Measurements from ENCODE around the gene OR8D4. TPM values are rescaled to one million over a fixed set of nuclear protein-coding genes. Genes with fewer than 3 reads are reported as not detected.

Gene OR8D4
- polyA plus RNA-seq, 1 donor from 2014 or later = not detected

GRCh38 chr11:123945132-123945531, 43.2 kb downstream of the OR8D4 start:
- no peaks in the 10 kb centered on the region for H4K20me1 ChIP-seq (ENCODE audit: insufficient read depth)
- H3K79me2 ChIP-seq (replicated peaks; ENCODE audit: insufficient read depth, low read length) = no peaks in the 10 kb centered on the region
- no peaks in the 10 kb centered on the region for H3F3A ChIP-seq (ENCODE audit: insufficient read depth, low read length, poor library complexity, severe bottlenecking)
- no peaks in the 10 kb centered on the region for H3K36me3 ChIP-seq (ENCODE audit: insufficient read depth, low read length)
- no peak overlapping the region for H2AFZ ChIP-seq (ENCODE audit: low read depth, low read length)
- no peak overlapping the region for H3K27ac ChIP-seq (ENCODE audit: low read length)
- no peak for TF ChIP-seq MXI1 (conservative IDR thresholded peaks at IDR 0.05; ENCODE audit: poor library complexity, severe bottlenecking)
- TF ChIP-seq, protein P1, sequence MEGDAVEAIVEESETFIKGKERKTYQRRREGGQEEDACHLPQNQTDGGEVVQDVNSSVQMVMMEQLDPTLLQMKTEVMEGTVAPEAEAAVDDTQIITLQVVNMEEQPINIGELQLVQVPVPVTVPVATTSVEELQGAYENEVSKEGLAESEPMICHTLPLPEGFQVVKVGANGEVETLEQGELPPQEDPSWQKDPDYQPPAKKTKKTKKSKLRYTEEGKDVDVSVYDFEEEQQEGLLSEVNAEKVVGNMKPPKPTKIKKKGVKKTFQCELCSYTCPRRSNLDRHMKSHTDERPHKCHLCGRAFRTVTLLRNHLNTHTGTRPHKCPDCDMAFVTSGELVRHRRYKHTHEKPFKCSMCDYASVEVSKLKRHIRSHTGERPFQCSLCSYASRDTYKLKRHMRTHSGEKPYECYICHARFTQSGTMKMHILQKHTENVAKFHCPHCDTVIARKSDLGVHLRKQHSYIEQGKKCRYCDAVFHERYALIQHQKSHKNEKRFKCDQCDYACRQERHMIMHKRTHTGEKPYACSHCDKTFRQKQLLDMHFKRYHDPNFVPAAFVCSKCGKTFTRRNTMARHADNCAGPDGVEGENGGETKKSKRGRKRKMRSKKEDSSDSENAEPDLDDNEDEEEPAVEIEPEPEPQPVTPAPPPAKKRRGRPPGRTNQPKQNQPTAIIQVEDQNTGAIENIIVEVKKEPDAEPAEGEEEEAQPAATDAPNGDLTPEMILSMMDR (IDR thresholded peaks at IDR 0.05; ENCODE audit: poor library complexity, severe bottlenecking) = no peak
- no peak overlapping the region for H3K9ac ChIP-seq (ENCODE audit: low read length)
- no peaks in the 10 kb centered on the region for H3K9me2 ChIP-seq (ENCODE audit: insufficient read depth, low read length)
- no peaks in the 10 kb centered on the region for H3K27me3 ChIP-seq (ENCODE audit: insufficient read depth, low read depth, low read length)
- H3K9me3 ChIP-seq (ENCODE audit: low read length) = no peaks in the 10 kb centered on the region
- H3K4me2 ChIP-seq (ENCODE audit: low read length) = no peak overlapping the region
- H3K4me3 ChIP-seq (ENCODE audit: low read length) = no peak overlapping the region

DNA sequence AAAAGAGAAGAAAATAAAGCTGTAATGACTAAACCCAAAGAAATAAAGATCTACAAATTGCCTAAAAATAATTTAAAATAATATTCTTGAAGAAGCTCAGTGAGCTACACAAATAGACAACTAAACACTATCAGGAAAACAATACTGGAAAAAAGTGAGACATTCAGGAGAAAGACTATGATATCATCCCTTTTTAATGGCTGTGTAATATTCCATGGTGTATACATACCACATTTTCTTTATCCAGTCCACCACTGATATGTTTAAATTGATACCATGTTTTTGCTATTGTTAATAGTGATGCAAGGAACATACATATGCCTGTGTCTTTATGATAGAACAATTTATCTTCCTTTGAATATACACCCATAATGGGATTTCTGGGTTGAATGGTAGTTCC, 54.8 kb downstream of the OR8D4 start:
- no peak overlapping the region for H3K4me2 ChIP-seq (ENCODE audit: low read length)
- H3K9ac ChIP-seq (ENCODE audit: low read length) = no peak overlapping the region
- TF ChIP-seq EP300 (conservative IDR thresholded peaks at IDR 0.05; ENCODE audit: poor library complexity, severe bottlenecking) (no peak), TAF1 (IDR thresholded peaks at IDR 0.05; ENCODE audit: low read depth) (no peak), EZH2 (IDR thresholded peaks at IDR 0.05; ENCODE audit: borderline replicate concordance, insufficient read depth, low read length, poor library complexity, severe bottlenecking) (no peak), REST (IDR thresholded peaks at IDR 0.05; ENCODE audit: borderline replicate concordance) (no peak), MXI1 (conservative IDR thresholded peaks at IDR 0.05; ENCODE audit: poor library complexity, severe bottlenecking) (no peak), POLR2AphosphoS5 (IDR thresholded peaks at IDR 0.05) (no peak), RAD21 (conservative IDR thresholded peaks at IDR 0.05) (no peak), SMC3 (conservative IDR thresholded peaks at IDR 0.05; ENCODE audit: poor library complexity) (no peak)
- TF ChIP-seq, protein P1 (IDR thresholded peaks at IDR 0.05; ENCODE audit: poor library complexity, severe bottlenecking) = no peak

More for the DNA sequence above, 54.8 kb downstream of the OR8D4 start:
- no peaks in the 10 kb centered on the region for H3F3A ChIP-seq (ENCODE audit: insufficient read depth, low read length, poor library complexity, severe bottlenecking)
- H3K9me2 ChIP-seq (ENCODE audit: insufficient read depth, low read length) = no peaks in the 10 kb centered on the region
- no peaks in the 10 kb centered on the region for H3K36me3 ChIP-seq (ENCODE audit: insufficient read depth, low read length)
- H3K9me3 ChIP-seq (ENCODE audit: low read length) = no peaks in the 10 kb centered on the region
- H3K27me3 ChIP-seq (ENCODE audit: insufficient read depth, low read depth, low read length) = no peaks in the 10 kb centered on the region
- H3K79me2 ChIP-seq (replicated peaks; ENCODE audit: insufficient read depth, low read length) = no peaks in the 10 kb centered on the region
- H2AFZ ChIP-seq (ENCODE audit: low read depth, low read length) = no peak overlapping the region
- no peaks in the 10 kb centered on the region for H4K20me1 ChIP-seq (ENCODE audit: insufficient read depth)
- H3K27ac ChIP-seq (ENCODE audit: low read length) = no peak overlapping the region
- H3K4me3 ChIP-seq (ENCODE audit: low read length) = no peak overlapping the region

Other genes starting within 250 kb of the OR8D4 start
- gene SCN3B, start 247.5 kb upstream of the OR8D4 start, polyA plus RNA-seq = 42.1 and 46.3 TPM in 2 replicates
- gene ZNF202, start 160.5 kb upstream of the OR8D4 start, polyA plus RNA-seq = 24.6 and 30.4 TPM in 2 replicates
- gene OR6X1, start 147.6 kb upstream of the OR8D4 start, polyA plus RNA-seq = not detected in 2 replicates
- not detected in 2 replicates for gene OR6M1, start 95.8 kb upstream of the OR8D4 start, polyA plus RNA-seq
- not detected in 2 replicates for gene TMEM225, start 16.5 kb upstream of the OR8D4 start, polyA plus RNA-seq
- not detected in 2 replicates for gene OR4D5, start 37.5 kb downstream of the OR8D4 start, polyA plus RNA-seq
- gene OR6T1, start 41.7 kb downstream of the OR8D4 start, polyA plus RNA-seq = not detected in 2 replicates
- not detected in 2 replicates for gene OR10S1, start 75.6 kb downstream of the OR8D4 start, polyA plus RNA-seq
- gene OR10G6, start 93.0 kb downstream of the OR8D4 start, polyA plus RNA-seq = not detected in 2 replicates
- gene OR10G4, start 110.8 kb downstream of the OR8D4 start, polyA plus RNA-seq = not detected in 2 replicates
- gene OR10G9, start 120.8 kb downstream of the OR8D4 start, polyA plus RNA-seq = not detected in 2 replicates
- not detected in 2 replicates for gene OR10G8, start 124.6 kb downstream of the OR8D4 start, polyA plus RNA-seq
- gene OR10G7, start 139.2 kb downstream of the OR8D4 start, polyA plus RNA-seq = not detected in 2 replicates
- 82.2 and 87.3 TPM in 2 replicates for gene VWA5A, start 213.3 kb downstream of the OR8D4 start, polyA plus RNA-seq

All from neural cell (in vitro differentiated cells).